Activated naive CD8-positive, alpha-beta T cell treated with anti-CD3 and anti-CD28 coated beads for 36 hours (primary cell): ENCODE results near the gene RCBTB1. TPM values are rescaled to one million over a fixed set of nuclear protein-coding genes. Genes with fewer than 3 reads are reported as not detected.
"Not testable (repeated sequence)": the region's sequence is repeated elsewhere in the genome, so short reads cannot be mapped to it uniquely, and the experiment has no call there.

Source experiments
- DNase-seq: peaks from one replicate; pipeline ENCODE4 v3.0.0; 2021
- H3K27ac Mint-ChIP-seq: one replicate; pipeline ENCODE4 v1.8.0; 2022; ENCODE audit warnings: mild to moderate bottlenecking, moderate library complexity, mixed read lengths
- H3K27me3 Mint-ChIP-seq: one replicate; pipeline ENCODE4 v1.8.0; 2022; ENCODE audit warnings: mild to moderate bottlenecking, mixed read lengths
- H3K36me3 Mint-ChIP-seq: one replicate; pipeline ENCODE4 v1.8.0; 2021; ENCODE audit warnings: mild to moderate bottlenecking, mixed read lengths
- H3K4me1 Mint-ChIP-seq: one replicate; pipeline ENCODE4 v1.8.0; 2021; ENCODE audit warnings: mixed read lengths
- H3K4me3 Mint-ChIP-seq: one replicate; pipeline ENCODE4 v1.8.0; 2022; ENCODE audit warnings: mild to moderate bottlenecking, moderate library complexity, mixed read lengths
- H3K9me3 Mint-ChIP-seq: one replicate; pipeline ENCODE4 v1.8.0; 2022; ENCODE audit warnings: mixed read lengths
- total RNA-seq, 2 experiments: library from RNA; stranded (reverse); gene quantifications; one replicate each; pipeline ENCODE4 v1.2.3, GENCODE V29; 2021

RCBTB1 gene
- total RNA-seq, 2 experiments from 2014 or later, result 13.2 to 14.6 TPM

DNA sequence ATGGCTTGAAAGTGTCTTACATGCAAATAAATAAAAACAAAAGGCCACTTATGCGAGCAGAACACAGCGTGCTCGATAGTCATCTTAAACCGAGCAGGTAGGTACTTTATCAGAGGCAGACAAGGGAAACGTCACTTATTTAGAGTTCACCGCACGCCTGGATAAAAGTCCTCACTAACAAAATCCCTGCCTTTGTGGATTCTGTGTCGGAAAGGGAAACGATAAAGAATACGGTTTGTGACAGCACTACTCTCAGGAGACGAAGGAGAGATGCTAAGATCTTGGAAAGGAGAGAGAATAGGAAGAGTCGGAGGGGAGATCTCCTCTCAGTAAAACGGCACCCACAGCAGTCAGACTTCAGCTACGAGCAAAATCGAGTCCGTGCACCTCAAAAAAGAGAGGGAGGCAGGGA lies 581 bp downstream of the RCBTB1 start:
- H3K4me3 Mint-ChIP-seq, result peak overlapping the region; percentile 96
- H3K27ac Mint-ChIP-seq, result peak overlapping the region; percentile 66
- no peaks in the 10 kb centered on the region for H3K36me3 Mint-ChIP-seq
- H3K4me1 Mint-ChIP-seq, result peaks cover 14% of the 10 kb centered on the region
- DNase-seq, result no peak
- H3K9me3 Mint-ChIP-seq, result no peaks in the 10 kb centered on the region
- H3K27me3 Mint-ChIP-seq, result no peaks in the 10 kb centered on the region

DNA sequence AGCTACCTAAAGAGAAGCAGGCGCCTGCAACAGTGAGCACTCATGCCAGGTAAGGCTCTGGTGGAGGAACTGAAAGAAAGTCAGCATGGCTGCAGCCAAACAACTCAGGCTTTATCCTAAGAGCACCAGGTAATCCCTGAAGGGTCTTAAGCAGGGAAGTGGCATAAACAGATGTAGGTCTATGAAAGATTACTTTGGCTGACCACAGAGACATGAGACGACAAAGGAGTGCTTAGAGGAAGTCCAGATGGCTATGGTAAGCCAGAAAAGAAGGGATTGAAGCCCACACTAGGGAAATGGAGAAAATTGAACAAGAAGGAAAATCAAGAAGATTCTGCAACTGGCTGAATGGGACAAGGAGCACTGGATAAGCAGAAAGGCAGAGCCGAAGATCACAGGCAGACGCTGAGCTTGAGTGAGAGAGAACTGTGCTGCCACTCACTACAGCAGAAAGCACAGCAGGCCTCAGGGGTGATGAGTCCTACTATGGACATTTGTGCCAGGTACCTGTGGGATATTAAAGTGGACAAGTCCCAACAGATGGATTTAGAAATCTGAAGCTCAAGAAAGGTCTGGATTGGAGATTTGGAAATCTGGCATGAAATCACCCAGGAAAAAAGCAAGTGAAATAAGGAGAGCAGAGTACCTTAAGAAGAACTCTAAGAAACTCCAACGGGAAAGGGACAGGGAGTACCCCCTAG lies 4.2 kb downstream of the RCBTB1 start:
- no peaks in the 10 kb centered on the region for H3K27me3 Mint-ChIP-seq
- peaks cover 1% of the 10 kb centered on the region for H3K36me3 Mint-ChIP-seq
- H3K27ac Mint-ChIP-seq, result peak overlapping the region; percentile 40
- H3K4me1 Mint-ChIP-seq, result peaks cover 21% of the 10 kb centered on the region
- no peak for DNase-seq
- no peak overlapping the region for H3K4me3 Mint-ChIP-seq
- H3K9me3 Mint-ChIP-seq, result no peaks in the 10 kb centered on the region

DNA sequence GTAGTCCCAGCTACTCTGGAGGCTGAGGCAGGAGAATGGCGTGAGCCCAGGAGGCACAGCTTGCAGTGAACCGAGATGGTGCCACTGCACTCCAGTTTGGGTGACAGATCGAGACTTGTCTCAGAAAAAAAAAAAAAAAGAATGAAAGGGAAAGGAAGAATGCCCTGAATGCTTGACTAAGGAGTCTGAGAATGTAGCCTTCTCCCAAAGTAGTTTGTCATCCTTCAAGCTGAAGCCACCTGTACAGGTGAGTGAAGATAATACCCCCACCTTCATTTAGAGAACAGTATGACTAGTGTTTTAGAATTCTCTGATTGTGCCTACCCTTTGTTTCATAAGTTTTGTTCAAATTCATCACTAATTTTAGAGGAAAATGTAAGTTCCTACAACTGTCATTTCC lies 5.9 kb downstream of the RCBTB1 start:
- no peak overlapping the region for H3K4me3 Mint-ChIP-seq
- peaks cover 16% of the 10 kb centered on the region for H3K4me1 Mint-ChIP-seq
- no peak overlapping the region for H3K27ac Mint-ChIP-seq
- H3K9me3 Mint-ChIP-seq, result no peaks in the 10 kb centered on the region
- DNase-seq, result no peak
- H3K27me3 Mint-ChIP-seq, result no peaks in the 10 kb centered on the region
- peaks cover 5% of the 10 kb centered on the region for H3K36me3 Mint-ChIP-seq

DNA sequence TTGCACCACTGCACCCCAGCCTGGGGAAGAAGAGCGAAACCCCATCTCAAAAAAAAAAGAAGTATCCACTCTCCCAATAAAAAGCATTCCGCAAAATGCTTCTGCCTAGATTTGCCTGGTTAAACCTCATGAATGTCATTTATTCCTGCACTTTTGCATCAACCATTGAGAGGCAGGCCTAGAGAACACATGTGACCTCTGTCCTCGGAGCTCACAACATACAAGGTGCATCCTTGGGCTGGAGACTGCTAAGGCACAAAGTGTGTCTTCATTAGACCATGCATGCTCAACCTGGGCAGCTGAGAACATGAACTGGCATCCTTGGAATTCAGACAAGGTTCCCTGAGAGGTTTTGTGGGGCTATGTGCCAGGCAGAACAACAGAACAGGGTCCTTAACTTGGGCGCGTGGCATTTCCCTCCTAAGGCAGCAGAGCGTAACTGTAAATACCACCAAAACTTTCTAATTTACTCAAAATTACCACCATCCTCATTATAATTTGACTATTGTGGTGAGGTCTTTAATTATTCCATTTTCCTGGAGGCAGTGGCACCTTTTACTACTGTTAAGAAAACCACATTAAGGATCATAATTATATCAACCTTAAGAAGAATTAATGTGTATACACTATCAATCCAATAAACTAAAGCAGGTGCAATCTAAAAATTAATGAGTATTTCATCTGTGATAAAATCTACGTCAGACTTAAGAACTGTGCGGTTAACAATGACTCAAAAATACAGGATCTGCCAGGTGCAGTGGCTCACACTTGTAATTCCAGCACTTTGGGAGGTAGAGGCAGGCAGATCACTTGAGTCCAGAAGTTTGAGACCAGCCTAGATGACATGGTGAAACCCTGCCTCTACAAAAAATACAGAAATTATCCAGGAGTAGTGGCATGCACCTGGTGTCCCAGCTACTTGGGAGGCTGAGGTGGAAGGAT lies 13.8 kb downstream of the RCBTB1 start:
- H3K27ac Mint-ChIP-seq, result no peak overlapping the region
- no peaks in the 10 kb centered on the region for H3K27me3 Mint-ChIP-seq
- peaks cover 30% of the 10 kb centered on the region for H3K4me1 Mint-ChIP-seq
- H3K36me3 Mint-ChIP-seq, result peaks cover 6% of the 10 kb centered on the region
- DNase-seq, result no peak
- no peak overlapping the region for H3K4me3 Mint-ChIP-seq
- H3K9me3 Mint-ChIP-seq, result no peaks in the 10 kb centered on the region

DNA sequence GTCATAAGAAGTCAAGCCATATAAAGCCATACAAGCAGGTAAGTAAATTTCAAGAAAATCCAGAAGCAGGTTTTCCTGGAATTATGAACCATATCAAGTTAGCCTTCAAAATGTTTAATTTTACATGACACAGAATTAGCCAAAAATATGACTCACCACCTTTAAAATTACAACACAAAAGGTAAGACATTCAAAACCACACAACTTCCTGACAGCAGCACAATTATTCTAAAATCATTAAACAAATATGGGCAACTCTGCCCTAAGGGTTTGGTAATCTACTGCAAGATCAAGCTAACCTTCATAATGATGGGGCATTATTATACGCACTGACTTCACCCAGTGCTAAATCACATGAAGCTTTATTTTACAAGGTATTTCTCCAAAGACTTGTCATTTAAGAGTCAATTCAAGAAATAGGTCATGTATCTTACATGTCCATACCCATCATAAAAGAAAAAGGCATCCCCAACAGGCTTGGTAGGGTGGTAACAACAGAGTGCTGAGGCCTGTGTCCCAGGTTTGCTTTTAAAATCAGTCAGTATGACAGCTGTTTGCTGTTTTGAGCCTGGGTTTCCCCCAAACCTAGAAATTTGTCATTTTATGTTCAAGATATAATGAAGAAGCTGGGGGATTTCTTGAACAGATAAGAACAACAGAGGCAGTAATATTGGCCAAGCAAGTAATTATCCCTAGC lies 15.2 kb downstream of the RCBTB1 start:
- DNase-seq, result no peak

DNA sequence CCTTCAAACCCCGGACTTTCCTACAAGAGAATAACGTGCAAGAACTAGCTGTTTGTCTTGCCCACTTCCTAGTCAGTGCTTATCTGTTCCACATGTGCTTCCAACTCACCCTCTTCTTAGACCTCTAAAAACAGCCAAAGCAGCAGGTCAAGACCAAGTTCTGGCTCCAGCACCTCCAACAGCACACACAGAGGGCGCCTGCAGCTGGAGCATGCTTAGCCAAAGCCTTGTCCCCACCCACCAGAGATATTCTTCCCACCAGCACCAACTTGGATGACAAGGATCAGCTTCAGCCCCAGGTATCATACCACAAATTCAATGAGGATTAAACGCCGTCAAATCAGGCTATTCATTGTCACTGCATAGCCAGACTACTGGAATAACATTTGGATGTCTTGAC lies 17.9 kb downstream of the RCBTB1 start:
- Mint-ChIP-seq H3K4me3 (no peak overlapping the region), H3K27me3 (no peaks in the 10 kb centered on the region), H3K36me3 (peaks cover 17% of the 10 kb centered on the region), H3K4me1 (peaks cover 30% of the 10 kb centered on the region), H3K27ac (no peak overlapping the region), H3K9me3 (no peaks in the 10 kb centered on the region)
- no peak for DNase-seq

More for the DNA sequence above, 15.2 kb downstream of the RCBTB1 start:
- Mint-ChIP-seq H3K36me3 (peaks cover 6% of the 10 kb centered on the region), H3K27ac (peak overlapping the region; percentile 73), H3K4me1 (peaks cover 30% of the 10 kb centered on the region), H3K9me3 (no peaks in the 10 kb centered on the region), H3K27me3 (no peaks in the 10 kb centered on the region), H3K4me3 (no peak overlapping the region)

DNA sequence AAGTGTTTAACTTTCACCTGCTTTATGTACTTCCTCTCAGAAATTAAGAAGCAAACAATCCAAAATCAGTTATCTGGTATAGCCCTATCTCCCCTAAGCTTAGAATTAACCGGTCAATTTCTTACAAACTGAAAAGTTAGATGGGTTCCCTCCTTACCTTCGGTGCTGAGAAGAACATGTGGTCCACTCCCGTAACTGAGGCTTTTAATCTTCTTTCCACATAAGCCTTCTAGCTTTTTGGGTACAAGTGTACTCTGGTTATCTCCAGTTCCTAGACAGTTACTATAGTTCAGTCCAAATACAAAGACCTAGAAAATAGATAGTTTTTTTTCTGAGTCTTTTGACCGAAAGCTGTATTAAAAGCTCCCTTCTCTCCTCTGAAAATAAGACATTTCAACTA lies 18.9 kb downstream of the RCBTB1 start:
- no peak for DNase-seq
- H3K9me3 Mint-ChIP-seq, result no peaks in the 10 kb centered on the region

DNA sequence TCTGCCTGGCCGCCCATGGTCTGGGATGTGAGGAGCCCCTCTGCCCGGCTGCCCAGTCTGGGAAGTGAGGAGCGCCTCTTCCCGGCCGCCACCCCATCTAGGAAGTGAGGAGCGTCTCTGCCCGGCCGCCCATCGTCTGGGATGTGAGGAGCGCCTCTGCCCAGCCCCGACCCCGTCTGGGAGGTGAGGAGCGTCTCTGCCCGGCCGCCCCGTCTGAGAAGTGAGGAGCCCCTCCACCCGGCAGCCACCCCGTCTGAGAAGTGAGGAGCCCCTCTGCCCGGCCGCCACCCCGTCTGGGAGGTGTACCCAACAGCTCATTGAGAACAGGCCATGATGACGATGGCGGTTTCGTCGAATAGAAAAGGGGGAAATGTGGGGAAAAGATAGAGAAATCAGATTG lies 19.9 kb downstream of the RCBTB1 start:
- Mint-ChIP-seq H3K36me3 (peaks cover 25% of the 10 kb centered on the region), H3K4me1 (peaks cover 24% of the 10 kb centered on the region)
- not testable (repeated sequence) for H3K9me3 Mint-ChIP-seq, H3K4me3 Mint-ChIP-seq, H3K27me3 Mint-ChIP-seq, DNase-seq, H3K27ac Mint-ChIP-seq

More for the DNA sequence above, 18.9 kb downstream of the RCBTB1 start:
- no peaks in the 10 kb centered on the region for H3K27me3 Mint-ChIP-seq
- H3K27ac Mint-ChIP-seq, result no peak overlapping the region
- no peak overlapping the region for H3K4me3 Mint-ChIP-seq
- peaks cover 17% of the 10 kb centered on the region for H3K36me3 Mint-ChIP-seq
- H3K4me1 Mint-ChIP-seq, result peaks cover 25% of the 10 kb centered on the region

DNA sequence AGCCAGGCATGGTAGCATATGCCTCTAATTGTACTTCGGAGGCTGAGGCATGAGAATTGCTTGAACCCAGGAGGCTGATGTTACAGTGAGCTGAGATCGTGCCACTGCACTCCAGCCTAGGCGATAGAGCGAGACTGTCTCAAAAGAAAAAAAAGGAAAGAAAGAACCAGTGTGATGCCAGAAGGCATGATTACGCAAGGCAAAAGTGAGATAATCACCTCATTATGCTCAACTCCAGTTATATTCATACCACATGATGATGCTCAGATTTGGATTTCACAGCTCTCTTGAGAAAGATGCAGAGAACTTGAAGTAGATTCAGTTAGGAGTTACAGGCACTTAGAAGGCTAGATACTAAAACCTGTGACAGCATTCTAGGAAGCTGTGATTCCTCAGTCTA lies 21.8 kb downstream of the RCBTB1 start:
- H3K4me3 Mint-ChIP-seq, result no peak overlapping the region
- H3K36me3 Mint-ChIP-seq, result peaks cover 40% of the 10 kb centered on the region
- no peaks in the 10 kb centered on the region for H3K9me3 Mint-ChIP-seq
- H3K27me3 Mint-ChIP-seq, result no peaks in the 10 kb centered on the region
- no peak for DNase-seq
- H3K27ac Mint-ChIP-seq, result no peak overlapping the region
- H3K4me1 Mint-ChIP-seq, result peaks cover 15% of the 10 kb centered on the region

DNA sequence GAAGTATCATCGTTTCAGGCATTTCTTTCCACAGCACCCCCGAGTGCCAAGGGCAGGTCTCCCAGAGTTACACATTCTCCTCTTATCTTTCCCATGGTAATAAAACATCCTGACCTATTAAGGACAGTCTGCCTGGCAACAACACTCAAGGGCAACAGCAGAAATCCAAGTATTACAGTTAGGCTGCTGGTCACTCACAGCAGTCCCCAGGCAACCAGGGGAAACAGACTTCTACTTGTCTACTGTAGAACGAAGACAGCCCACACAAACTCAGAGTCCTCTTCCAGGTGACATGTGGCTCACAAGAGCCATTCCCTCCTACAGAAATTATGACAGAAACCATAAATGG lies 24.3 kb downstream of the RCBTB1 start:
- Mint-ChIP-seq H3K9me3 (no peaks in the 10 kb centered on the region), H3K27me3 (no peaks in the 10 kb centered on the region), H3K27ac (no peak overlapping the region), H3K36me3 (peaks cover 38% of the 10 kb centered on the region), H3K4me3 (no peak overlapping the region), H3K4me1 (peaks cover 14% of the 10 kb centered on the region)
- DNase-seq, result no peak

DNA sequence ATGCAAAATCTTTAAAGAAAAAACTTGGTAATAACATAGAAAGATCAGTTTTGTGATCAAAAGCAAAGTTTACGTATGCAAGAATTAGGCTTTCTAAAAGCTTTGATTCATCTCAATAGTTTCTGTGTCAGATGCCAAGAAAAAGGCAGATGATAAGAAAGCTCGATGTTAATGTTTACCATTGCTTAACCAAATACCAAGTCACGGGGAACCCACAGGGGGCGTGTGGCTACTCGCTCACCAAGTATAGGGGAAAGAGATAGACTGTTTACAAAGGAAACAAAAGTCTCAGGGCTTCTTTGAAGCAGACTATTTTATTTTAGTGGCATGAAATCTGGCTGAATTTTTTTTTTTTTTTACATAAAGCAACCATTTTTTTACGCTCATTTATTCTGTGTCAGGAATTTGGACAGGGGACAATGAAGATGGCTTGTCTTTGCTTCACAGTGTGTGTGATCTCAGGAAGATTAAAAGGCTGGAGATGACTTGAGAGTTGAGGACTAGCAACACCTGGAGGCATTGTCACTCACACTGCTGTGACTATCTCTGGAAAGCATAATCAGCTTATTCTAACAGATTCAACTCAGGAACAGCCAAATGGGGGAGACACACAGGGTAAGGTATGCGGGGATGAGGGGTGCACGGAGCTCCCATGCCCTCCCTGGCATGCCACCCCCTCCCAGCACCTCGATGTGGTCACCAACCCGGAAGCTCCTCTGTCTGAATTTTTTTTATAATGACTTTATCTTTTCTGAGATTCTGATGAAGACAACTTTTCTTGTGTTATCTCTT lies 24.9 kb downstream of the RCBTB1 start:
- no peak for DNase-seq
- no peaks in the 10 kb centered on the region for H3K9me3 Mint-ChIP-seq
- H3K27me3 Mint-ChIP-seq, result no peaks in the 10 kb centered on the region
- H3K4me3 Mint-ChIP-seq, result no peak overlapping the region
- H3K27ac Mint-ChIP-seq, result no peak overlapping the region
- H3K4me1 Mint-ChIP-seq, result peaks cover 14% of the 10 kb centered on the region
- peaks cover 38% of the 10 kb centered on the region for H3K36me3 Mint-ChIP-seq

DNA sequence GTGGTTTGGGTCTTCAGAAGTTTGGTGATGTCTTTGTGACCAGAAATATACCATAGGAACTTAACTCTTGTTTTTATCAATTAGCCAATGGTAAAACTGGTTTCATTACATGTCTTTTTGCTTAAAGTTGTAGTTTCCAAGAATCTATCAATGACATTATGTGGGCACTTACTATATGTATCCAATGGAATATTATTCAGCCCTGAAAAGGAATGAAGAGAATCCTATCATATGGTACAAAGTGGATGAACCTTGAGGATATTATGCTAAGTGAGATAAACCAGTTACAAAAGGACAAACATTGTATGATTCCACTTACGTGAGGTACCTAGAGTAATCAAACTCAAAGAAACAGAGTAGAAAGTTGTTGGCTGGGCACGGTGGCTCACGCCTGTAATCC lies 26.4 kb downstream of the RCBTB1 start:
- Mint-ChIP-seq H3K27ac (no peak overlapping the region), H3K4me1 (peaks cover 14% of the 10 kb centered on the region), H3K4me3 (no peak overlapping the region), H3K27me3 (no peaks in the 10 kb centered on the region), H3K9me3 (no peaks in the 10 kb centered on the region), H3K36me3 (peaks cover 35% of the 10 kb centered on the region)
- no peak for DNase-seq

DNA sequence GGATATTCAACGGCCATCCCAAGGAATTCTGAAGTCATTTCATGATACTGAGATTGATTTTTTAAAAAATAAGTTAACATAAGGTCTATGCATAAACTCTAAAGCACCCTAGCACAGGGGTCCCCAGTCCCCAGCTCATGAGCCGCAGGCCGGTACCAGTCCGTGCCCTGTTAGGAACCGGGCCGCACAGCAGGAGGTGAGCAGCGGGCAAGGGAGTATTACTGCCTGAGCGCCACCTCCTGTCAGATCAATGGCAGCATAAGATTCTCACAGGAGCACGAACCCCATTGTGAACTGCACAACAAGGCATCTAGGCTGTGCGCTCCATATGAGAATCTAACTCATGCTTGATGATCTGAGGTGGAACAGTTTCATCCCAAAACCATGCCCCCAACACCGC lies 31.0 kb downstream of the RCBTB1 start:
- Mint-ChIP-seq H3K9me3 (no peaks in the 10 kb centered on the region), H3K27ac (no peak overlapping the region), H3K4me1 (no peaks in the 10 kb centered on the region), H3K36me3 (peaks cover 19% of the 10 kb centered on the region), H3K4me3 (no peak overlapping the region), H3K27me3 (no peaks in the 10 kb centered on the region)
- no peak for DNase-seq

DNA sequence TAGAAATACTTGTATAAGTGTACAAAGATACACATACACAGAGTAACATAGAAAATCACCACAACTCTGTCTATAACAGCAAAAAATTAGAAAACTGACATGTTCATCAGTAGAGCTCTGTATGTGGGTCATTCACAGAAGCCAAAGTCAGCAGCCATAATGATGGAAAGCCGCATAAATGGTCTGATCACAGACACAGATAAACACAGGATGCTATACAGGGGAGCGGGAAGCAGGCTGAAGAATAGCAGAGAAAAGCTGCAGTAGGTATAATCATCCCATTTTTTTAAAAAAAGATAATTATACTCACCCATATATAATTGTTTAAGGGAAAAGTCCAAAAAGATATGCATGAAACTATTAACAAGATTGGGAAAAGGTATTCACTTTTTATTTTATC lies 31.5 kb downstream of the RCBTB1 start:
- no peak for DNase-seq
- H3K27ac Mint-ChIP-seq, result no peak overlapping the region

More for the DNA sequence above, 31.5 kb downstream of the RCBTB1 start:
- H3K4me1 Mint-ChIP-seq, result no peaks in the 10 kb centered on the region
- peaks cover 14% of the 10 kb centered on the region for H3K36me3 Mint-ChIP-seq
- H3K9me3 Mint-ChIP-seq, result no peaks in the 10 kb centered on the region
- no peak overlapping the region for H3K4me3 Mint-ChIP-seq
- no peaks in the 10 kb centered on the region for H3K27me3 Mint-ChIP-seq
